Neural cell (in vitro differentiated cells): ENCODE measurements around the gene ARHGAP9. TPM values are rescaled to one million over a fixed set of nuclear protein-coding genes. Genes with fewer than 3 reads are reported as not detected.

Source experiments
- H2AFZ ChIP-seq: fragments of 200-600, 300-800 bp; sonication (generic), shearing (Covaris generic); 2 replicates; pipeline ENCODE4 v1.6.0; 2014; ENCODE audit warnings: low read depth, mild to moderate bottlenecking, antibody characterized with exemption, low read length, moderate library complexity
- H3F3A ChIP-seq: fragments of 200-600 bp; shearing (Covaris generic); 2 replicates; pipeline ENCODE4 v1.6.1; 2016; ENCODE audit warnings: mild to moderate bottlenecking, moderate library complexity, mixed read lengths, antibody characterized with exemption, low read length; ENCODE audit not compliant: insufficient read depth, poor library complexity, severe bottlenecking
- H3K27ac ChIP-seq: fragments of 200-600, 300-800 bp; sonication (generic), shearing (Covaris generic); 2 replicates; pipeline ENCODE4 v1.5.1; 2014; ENCODE audit warnings: mild to moderate bottlenecking, low read length, moderate library complexity
- H3K27me3 ChIP-seq: fragments of 300-800, 200-600 bp; sonication (generic), shearing (Covaris generic); 2 replicates; pipeline ENCODE4 v1.6.0; 2014; ENCODE audit warnings: mild to moderate bottlenecking, low read depth, low read length, moderate library complexity; ENCODE audit not compliant: insufficient read depth
- H3K36me3 ChIP-seq: fragments of 300-800, 200-600 bp; sonication (generic), shearing (Covaris generic); 2 replicates; pipeline ENCODE4 v1.5.1; 2014; ENCODE audit warnings: mild to moderate bottlenecking, antibody characterized with exemption, low read length, moderate library complexity; ENCODE audit not compliant: insufficient read depth
- H3K4me2 ChIP-seq: fragments of 300-800, 200-600 bp; sonication (generic), shearing (Covaris generic); 2 replicates; pipeline ENCODE4 v1.6.0; 2014; ENCODE audit warnings: mild to moderate bottlenecking, low read length
- H3K4me3 ChIP-seq: fragments of 300-800, 200-600 bp; sonication (generic), shearing (Covaris generic); 2 replicates; pipeline ENCODE4 v1.5.1; 2014; ENCODE audit warnings: mild to moderate bottlenecking, low read length, moderate library complexity
- H3K79me2 ChIP-seq: fragments of 200-600 bp; shearing (Covaris generic); replicated peaks from 2 replicates; pipeline ENCODE4 v1.6.0; 2014; ENCODE audit warnings: mild to moderate bottlenecking, low read length, moderate library complexity; ENCODE audit not compliant: insufficient read depth
- H3K9ac ChIP-seq: fragments of 300-800, 200-600 bp; sonication (generic), shearing (Covaris generic); 2 replicates; pipeline ENCODE4 v1.6.1; 2016; ENCODE audit warnings: mild to moderate bottlenecking, low read length, mixed read lengths
- H3K9me2 ChIP-seq: fragments of 200-600 bp; shearing (Covaris generic); 2 replicates; pipeline ENCODE4 v1.6.1; 2016; ENCODE audit warnings: mild to moderate bottlenecking, low read length, mixed read lengths; ENCODE audit not compliant: insufficient read depth
- H3K9me3 ChIP-seq: fragments of 200-600, 300-800 bp; sonication (generic), shearing (Covaris generic); 2 replicates; pipeline ENCODE4 v1.6.1; 2016; ENCODE audit warnings: mild to moderate bottlenecking, mixed run types, low read length, moderate library complexity, mixed read lengths
- H4K20me1 ChIP-seq: fragments of 200-600 bp; shearing (Covaris generic); 2 replicates; pipeline ENCODE4 v1.6.1; 2016; ENCODE audit warnings: mild to moderate bottlenecking, mixed run types; ENCODE audit not compliant: insufficient read depth
- EP300 ChIP-seq: fragments of 450-650 bp; conservative IDR thresholded peaks from 2 replicates; pipeline ENCODE4 v1.6.1; 2014; ENCODE audit warnings: antibody characterized with exemption, mild to moderate bottlenecking, moderate library complexity; ENCODE audit not compliant: poor library complexity, severe bottlenecking
- EZH2 ChIP-seq: fragments of 200-600, 300-800 bp; shearing (Covaris generic), sonication (generic); IDR thresholded peaks from 2 replicates; pipeline ENCODE4 v1.6.1; 2014; ENCODE audit warnings: antibody characterized with exemption, low read length, borderline replicate concordance, mild to moderate bottlenecking; ENCODE audit not compliant: insufficient read depth, poor library complexity, severe bottlenecking
- MXI1 ChIP-seq: fragments of 450-650 bp; conservative IDR thresholded peaks from 2 replicates; pipeline ENCODE4 v1.6.1; 2014; ENCODE audit warnings: antibody characterized with exemption, mild to moderate bottlenecking; ENCODE audit not compliant: poor library complexity, severe bottlenecking
- POLR2AphosphoS5 ChIP-seq: IDR thresholded peaks from 2 replicates; pipeline ENCODE4 v1.6.1; 2012
- RAD21 ChIP-seq: fragments of 450-650 bp; conservative IDR thresholded peaks from 2 replicates; pipeline ENCODE4 v1.6.1; 2014; ENCODE audit warnings: antibody characterized with exemption, mild to moderate bottlenecking, moderate library complexity
- SMC3 ChIP-seq: fragments of 450-650 bp; conservative IDR thresholded peaks from 2 replicates; pipeline ENCODE4 v1.6.1; 2014; ENCODE audit warnings: antibody characterized with exemption, mild to moderate bottlenecking, moderate library complexity; ENCODE audit not compliant: poor library complexity
- TAF1 ChIP-seq: IDR thresholded peaks from 2 replicates; pipeline ENCODE4 v1.6.1; 2012; ENCODE audit warnings: low read depth
- polyA plus RNA-seq: library from polyadenylated mRNA; depleted of rRNA; stranded (reverse); fragments of >200 nt; gene quantifications from 2 replicates; pipeline ENCODE4 v1.2.3, GENCODE V29; 2014
- TF ChIP-seq, protein P1 (sequence below): fragments of 450-650 bp; IDR thresholded peaks from 2 replicates; pipeline ENCODE4 v1.5.1; 2014; ENCODE audit warnings: antibody characterized with exemption, mild to moderate bottlenecking, moderate library complexity; ENCODE audit not compliant: poor library complexity, severe bottlenecking
- TF ChIP-seq, protein P2 (sequence below): IDR thresholded peaks from 2 replicates; pipeline ENCODE4 v1.6.1; 2012; ENCODE audit warnings: borderline replicate concordance

The ARHGAP9 gene
- polyA plus RNA-seq, 1 donor from 2014 or later, result not detected

DNA sequence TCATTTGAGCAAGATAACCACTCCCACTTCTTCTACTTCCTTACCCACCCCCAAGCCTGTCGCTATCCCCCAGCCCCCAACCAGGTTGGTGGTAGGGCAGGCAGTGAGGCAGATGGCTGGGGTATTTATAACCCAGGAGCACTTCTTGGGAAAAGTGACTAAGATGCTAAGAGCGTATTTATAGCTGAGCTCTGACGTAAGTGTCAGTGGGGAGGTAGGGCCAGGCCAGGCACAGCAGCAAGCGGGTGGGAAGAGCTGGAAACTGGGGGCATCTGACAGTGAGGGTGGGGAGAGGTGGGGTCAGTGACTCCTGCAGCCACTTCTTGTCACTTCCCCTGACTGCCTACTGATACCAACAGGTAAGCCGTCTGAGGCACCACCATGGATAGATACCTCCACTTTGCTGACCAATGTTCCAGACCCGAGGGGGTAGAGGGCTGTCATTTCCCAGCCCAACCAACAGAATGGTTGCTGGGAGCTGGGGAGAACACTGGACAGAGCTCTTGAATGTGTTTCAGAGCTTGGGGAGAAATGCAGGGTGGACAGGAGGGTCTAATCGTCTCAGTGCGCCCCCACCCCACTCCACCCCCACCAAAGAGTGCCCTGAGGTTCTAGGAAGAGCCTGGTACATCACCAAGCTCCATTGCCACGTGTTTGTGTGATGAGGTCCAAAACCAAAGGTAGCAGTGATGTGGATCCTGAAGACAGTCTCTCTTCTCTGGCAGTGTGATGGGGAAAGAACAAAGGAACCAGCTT, 27.3 kb downstream of the ARHGAP9 start:
- Histone ChIP-seq H3K79me2 (no peaks in the 10 kb centered on the region), H3F3A (no peaks in the 10 kb centered on the region), H3K4me3 (no peak overlapping the region), H3K4me2 (no peak overlapping the region), H3K27ac (no peak overlapping the region), H3K9me3 (no peaks in the 10 kb centered on the region), H3K9me2 (no peaks in the 10 kb centered on the region), H3K27me3 (no peaks in the 10 kb centered on the region), H3K36me3 (no peaks in the 10 kb centered on the region), H2AFZ (no peak overlapping the region), H4K20me1 (no peaks in the 10 kb centered on the region), H3K9ac (no peak overlapping the region)
- TF ChIP-seq SMC3, result no peak
- TF ChIP-seq EZH2, result no peak
- TF ChIP-seq TAF1, result no peak
- no peak for TF ChIP-seq EP300
- no peak for TF ChIP-seq MXI1
- TF ChIP-seq, protein P1, sequence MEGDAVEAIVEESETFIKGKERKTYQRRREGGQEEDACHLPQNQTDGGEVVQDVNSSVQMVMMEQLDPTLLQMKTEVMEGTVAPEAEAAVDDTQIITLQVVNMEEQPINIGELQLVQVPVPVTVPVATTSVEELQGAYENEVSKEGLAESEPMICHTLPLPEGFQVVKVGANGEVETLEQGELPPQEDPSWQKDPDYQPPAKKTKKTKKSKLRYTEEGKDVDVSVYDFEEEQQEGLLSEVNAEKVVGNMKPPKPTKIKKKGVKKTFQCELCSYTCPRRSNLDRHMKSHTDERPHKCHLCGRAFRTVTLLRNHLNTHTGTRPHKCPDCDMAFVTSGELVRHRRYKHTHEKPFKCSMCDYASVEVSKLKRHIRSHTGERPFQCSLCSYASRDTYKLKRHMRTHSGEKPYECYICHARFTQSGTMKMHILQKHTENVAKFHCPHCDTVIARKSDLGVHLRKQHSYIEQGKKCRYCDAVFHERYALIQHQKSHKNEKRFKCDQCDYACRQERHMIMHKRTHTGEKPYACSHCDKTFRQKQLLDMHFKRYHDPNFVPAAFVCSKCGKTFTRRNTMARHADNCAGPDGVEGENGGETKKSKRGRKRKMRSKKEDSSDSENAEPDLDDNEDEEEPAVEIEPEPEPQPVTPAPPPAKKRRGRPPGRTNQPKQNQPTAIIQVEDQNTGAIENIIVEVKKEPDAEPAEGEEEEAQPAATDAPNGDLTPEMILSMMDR, result no peak
- TF ChIP-seq, protein P2, sequence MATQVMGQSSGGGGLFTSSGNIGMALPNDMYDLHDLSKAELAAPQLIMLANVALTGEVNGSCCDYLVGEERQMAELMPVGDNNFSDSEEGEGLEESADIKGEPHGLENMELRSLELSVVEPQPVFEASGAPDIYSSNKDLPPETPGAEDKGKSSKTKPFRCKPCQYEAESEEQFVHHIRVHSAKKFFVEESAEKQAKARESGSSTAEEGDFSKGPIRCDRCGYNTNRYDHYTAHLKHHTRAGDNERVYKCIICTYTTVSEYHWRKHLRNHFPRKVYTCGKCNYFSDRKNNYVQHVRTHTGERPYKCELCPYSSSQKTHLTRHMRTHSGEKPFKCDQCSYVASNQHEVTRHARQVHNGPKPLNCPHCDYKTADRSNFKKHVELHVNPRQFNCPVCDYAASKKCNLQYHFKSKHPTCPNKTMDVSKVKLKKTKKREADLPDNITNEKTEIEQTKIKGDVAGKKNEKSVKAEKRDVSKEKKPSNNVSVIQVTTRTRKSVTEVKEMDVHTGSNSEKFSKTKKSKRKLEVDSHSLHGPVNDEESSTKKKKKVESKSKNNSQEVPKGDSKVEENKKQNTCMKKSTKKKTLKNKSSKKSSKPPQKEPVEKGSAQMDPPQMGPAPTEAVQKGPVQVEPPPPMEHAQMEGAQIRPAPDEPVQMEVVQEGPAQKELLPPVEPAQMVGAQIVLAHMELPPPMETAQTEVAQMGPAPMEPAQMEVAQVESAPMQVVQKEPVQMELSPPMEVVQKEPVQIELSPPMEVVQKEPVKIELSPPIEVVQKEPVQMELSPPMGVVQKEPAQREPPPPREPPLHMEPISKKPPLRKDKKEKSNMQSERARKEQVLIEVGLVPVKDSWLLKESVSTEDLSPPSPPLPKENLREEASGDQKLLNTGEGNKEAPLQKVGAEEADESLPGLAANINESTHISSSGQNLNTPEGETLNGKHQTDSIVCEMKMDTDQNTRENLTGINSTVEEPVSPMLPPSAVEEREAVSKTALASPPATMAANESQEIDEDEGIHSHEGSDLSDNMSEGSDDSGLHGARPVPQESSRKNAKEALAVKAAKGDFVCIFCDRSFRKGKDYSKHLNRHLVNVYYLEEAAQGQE, result no peak
- TF ChIP-seq POLR2AphosphoS5, result no peak
- no peak for TF ChIP-seq RAD21

DNA sequence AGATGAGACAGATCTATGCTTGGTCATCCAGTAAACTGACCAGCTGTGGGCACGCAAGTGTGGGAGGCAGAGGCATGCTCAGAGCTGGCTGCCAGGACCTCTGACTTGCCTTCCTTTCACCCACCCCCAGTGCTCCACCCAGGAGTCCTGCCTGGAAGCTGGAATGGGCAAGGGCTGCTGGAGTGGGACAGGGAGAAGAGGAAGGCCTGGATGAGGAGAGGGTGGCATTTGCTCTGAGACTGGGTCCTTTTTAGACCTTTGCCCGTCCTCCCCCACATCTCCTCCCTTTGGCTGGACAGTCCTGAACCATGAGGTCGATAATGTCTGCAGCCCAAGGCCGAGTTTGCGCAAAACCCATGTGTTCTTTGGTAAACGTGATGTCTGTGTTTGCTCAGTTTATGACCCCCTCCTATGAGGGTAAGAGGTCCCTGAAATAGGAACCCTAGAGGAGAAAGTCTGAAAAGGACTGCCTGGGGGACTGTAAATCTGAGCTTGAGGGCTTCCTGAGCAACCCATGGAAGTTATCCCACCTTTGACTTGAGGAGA, 28.4 kb downstream of the ARHGAP9 start:
- Histone ChIP-seq H2AFZ (no peak overlapping the region), H3K27me3 (no peaks in the 10 kb centered on the region), H3K4me2 (no peak overlapping the region), H3K4me3 (no peak overlapping the region), H3K79me2 (no peaks in the 10 kb centered on the region), H3F3A (no peaks in the 10 kb centered on the region), H3K9ac (no peak overlapping the region), H4K20me1 (no peaks in the 10 kb centered on the region), H3K27ac (no peak overlapping the region), H3K9me3 (no peaks in the 10 kb centered on the region), H3K36me3 (no peaks in the 10 kb centered on the region), H3K9me2 (no peaks in the 10 kb centered on the region)
- TF ChIP-seq, protein P1, result no peak
- TF ChIP-seq TAF1 (no peak), POLR2AphosphoS5 (no peak), EP300 (no peak)
